SK-N-SH treated with all-trans-retinoic acid at 6 μM for 48 hours (cell line): ENCODE results near the gene AUTS2.

Source experiments
- ATAC-seq: fragments of 200-7000 bp; cut with Tn5 transposase; 3 replicates; pipeline ENCODE4 v1.9.1; 2020; ENCODE audit warnings: mild to moderate bottlenecking, moderate library complexity
- ARNTL ChIP-seq: fragments of 450-650 bp; formaldehyde crosslinking; IDR thresholded peaks from 2 replicates; pipeline ENCODE4 v1.5.0; 2020; ENCODE audit warnings: low read depth, mild to moderate bottlenecking, moderate library complexity, borderline replicate concordance
- BACH2 ChIP-seq: fragments of 250-450 bp; sonication (Bioruptor Pico); IDR thresholded peaks from 2 replicates; pipeline ENCODE4 v1.9.0; 2021; ENCODE audit warnings: mild to moderate bottlenecking, borderline replicate concordance
- CSDC2 ChIP-seq: fragments of 250-450 bp; sonication (Bioruptor Pico); IDR thresholded peaks from 2 replicates; pipeline ENCODE4 v1.5.0; 2020; ENCODE audit warnings: mild to moderate bottlenecking, moderate library complexity
- GLIS3 ChIP-seq: fragments of 250-450 bp; sonication (Bioruptor Pico); IDR thresholded peaks from 2 replicates; pipeline ENCODE4 v1.5.0; 2020; ENCODE audit warnings: mild to moderate bottlenecking, moderate library complexity
- ISL1 ChIP-seq: fragments of 250-450 bp; sonication (Bioruptor Pico); IDR thresholded peaks from 2 replicates; pipeline ENCODE4 v2.1.2; 2022; ENCODE audit warnings: mild to moderate bottlenecking, moderate library complexity
- OSR1 ChIP-seq: fragments of 250-450 bp; sonication (Bioruptor Pico); IDR thresholded peaks from 2 replicates; pipeline ENCODE4 v1.8.0; 2022; ENCODE audit warnings: moderate library complexity, mild to moderate bottlenecking, inconsistent platforms
- PATZ1 ChIP-seq: fragments of 250-450 bp; sonication (Bioruptor Pico); IDR thresholded peaks from 2 replicates; pipeline ENCODE4 v1.8.0; 2020; ENCODE audit warnings: mild to moderate bottlenecking, moderate library complexity, borderline replicate concordance
- PPARA ChIP-seq: fragments of 250-450 bp; sonication (Bioruptor Pico); IDR thresholded peaks from 2 replicates; pipeline ENCODE4 v1.5.0; 2020; ENCODE audit warnings: mild to moderate bottlenecking, borderline replicate concordance
- RARB ChIP-seq: fragments of 250-450 bp; sonication (Bioruptor Pico); IDR thresholded peaks from 2 replicates; pipeline ENCODE4 v1.8.0; 2021; ENCODE audit warnings: mild to moderate bottlenecking, moderate library complexity
- SNAI2 ChIP-seq: fragments of 250-450 bp; sonication (Bioruptor Pico); IDR thresholded peaks from 2 replicates; pipeline ENCODE4 v1.5.0; 2020; ENCODE audit warnings: mild to moderate bottlenecking, moderate library complexity
- TCF4 ChIP-seq: fragments of 250-450 bp; sonication (Bioruptor Pico); IDR thresholded peaks from 2 replicates; pipeline ENCODE4 v1.8.0; 2021; ENCODE audit warnings: mild to moderate bottlenecking, moderate library complexity, borderline replicate concordance
- TOX ChIP-seq: fragments of 250-450 bp; sonication (Bioruptor Pico); IDR thresholded peaks from 2 replicates; pipeline ENCODE4 v1.8.0; 2021; ENCODE audit warnings: mild to moderate bottlenecking, moderate library complexity, borderline replicate concordance
- TSHZ2 ChIP-seq: fragments of 250-450 bp; sonication (Bioruptor Pico); IDR thresholded peaks from 2 replicates; pipeline ENCODE4 v1.5.0; 2020; ENCODE audit warnings: mild to moderate bottlenecking, moderate library complexity
- ZC3H10 ChIP-seq: fragments of 250-450 bp; sonication (Bioruptor Pico); IDR thresholded peaks from 2 replicates; pipeline ENCODE4 v1.5.1; 2021; ENCODE audit warnings: mild to moderate bottlenecking, moderate library complexity
- ZFP3 ChIP-seq: fragments of 250-450 bp; sonication (Bioruptor Pico); IDR thresholded peaks from 2 replicates; pipeline ENCODE4 v1.5.0; 2020; ENCODE audit warnings: mild to moderate bottlenecking, moderate library complexity
- ZNF565 ChIP-seq: fragments of 450-650 bp; formaldehyde crosslinking; conservative IDR thresholded peaks from 2 replicates; pipeline ENCODE4 v1.5.0; 2020; ENCODE audit warnings: low read depth, mild to moderate bottlenecking, moderate library complexity
- ZNF70 ChIP-seq: fragments of 450-650 bp; formaldehyde crosslinking; IDR thresholded peaks from 2 replicates; pipeline ENCODE4 v1.5.0; 2020; ENCODE audit warnings: mild to moderate bottlenecking, moderate library complexity
- ZNF8 ChIP-seq: fragments of 450-650 bp; formaldehyde crosslinking; IDR thresholded peaks from 2 replicates; pipeline ENCODE4 v1.5.0; 2020; ENCODE audit warnings: mild to moderate bottlenecking, moderate library complexity
- TF ChIP-seq, protein P1 (sequence below): fragments of 250-450 bp; sonication (Bioruptor Pico); IDR thresholded peaks from 2 replicates; pipeline ENCODE4 v1.5.1; 2020; ENCODE audit warnings: low read depth, mild to moderate bottlenecking, moderate library complexity
- TF ChIP-seq, protein P2 (sequence below): fragments of 250-450 bp; sonication (Bioruptor Pico); IDR thresholded peaks from 2 replicates; pipeline ENCODE4 v1.5.1; 2021; ENCODE audit warnings: mild to moderate bottlenecking, moderate library complexity
- TF ChIP-seq, protein P3 (sequence below): fragments of 250-450 bp; sonication (Bioruptor Pico); IDR thresholded peaks from 2 replicates; pipeline ENCODE4 v1.8.0; 2021; ENCODE audit warnings: low read depth, mild to moderate bottlenecking, moderate library complexity, borderline replicate concordance

Gene AUTS2

DNA sequence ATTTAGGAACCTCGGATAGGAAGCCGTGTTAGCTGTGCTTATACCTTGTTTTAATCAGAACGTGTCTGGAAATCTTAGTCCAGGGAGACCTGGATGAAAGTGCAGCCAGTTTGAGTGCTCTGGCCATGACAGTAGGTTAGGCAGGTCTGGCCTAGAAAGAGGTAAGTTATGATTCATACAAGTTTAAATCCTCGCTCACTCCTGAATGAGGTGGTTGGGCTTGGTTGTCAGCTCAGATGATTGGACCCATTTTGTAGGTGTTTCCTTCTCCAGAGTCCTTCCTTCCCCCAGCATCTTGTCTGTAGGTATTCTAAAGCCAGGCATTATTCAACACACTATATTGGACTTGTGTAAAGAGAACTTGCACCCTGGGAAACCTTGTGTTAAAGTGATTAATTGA, 971.8 kb downstream of the AUTS2 start:
- TF ChIP-seq ZNF565 (CRISPR knock-in tag), result no peak
- no peak for TF ChIP-seq TOX (CRISPR knock-in tag)
- TF ChIP-seq ZNF70 (CRISPR knock-in tag), result no peak
- no peak for TF ChIP-seq PATZ1 (CRISPR knock-in tag)
- TF ChIP-seq, protein P1, sequence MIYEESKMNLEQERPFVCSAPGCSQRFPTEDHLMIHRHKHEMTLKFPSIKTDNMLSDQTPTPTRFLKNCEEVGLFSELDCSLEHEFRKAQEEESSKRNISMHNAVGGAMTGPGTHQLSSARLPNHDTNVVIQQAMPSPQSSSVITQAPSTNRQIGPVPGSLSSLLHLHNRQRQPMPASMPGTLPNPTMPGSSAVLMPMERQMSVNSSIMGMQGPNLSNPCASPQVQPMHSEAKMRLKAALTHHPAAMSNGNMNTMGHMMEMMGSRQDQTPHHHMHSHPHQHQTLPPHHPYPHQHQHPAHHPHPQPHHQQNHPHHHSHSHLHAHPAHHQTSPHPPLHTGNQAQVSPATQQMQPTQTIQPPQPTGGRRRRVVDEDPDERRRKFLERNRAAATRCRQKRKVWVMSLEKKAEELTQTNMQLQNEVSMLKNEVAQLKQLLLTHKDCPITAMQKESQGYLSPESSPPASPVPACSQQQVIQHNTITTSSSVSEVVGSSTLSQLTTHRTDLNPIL (CRISPR knock-in tag), result no peak
- TF ChIP-seq CSDC2 (CRISPR knock-in tag), result no peak
- TF ChIP-seq RARB (CRISPR knock-in tag), result no peak
- no peak for TF ChIP-seq SNAI2 (CRISPR knock-in tag)
- TF ChIP-seq TSHZ2 (CRISPR knock-in tag), result no peak
- TF ChIP-seq PPARA (CRISPR knock-in tag), result no peak
- no peak for TF ChIP-seq ZC3H10 (CRISPR knock-in tag)
- no peak for TF ChIP-seq OSR1 (CRISPR knock-in tag)
- no peak for TF ChIP-seq TCF4 (CRISPR knock-in tag)
- TF ChIP-seq, protein P2, sequence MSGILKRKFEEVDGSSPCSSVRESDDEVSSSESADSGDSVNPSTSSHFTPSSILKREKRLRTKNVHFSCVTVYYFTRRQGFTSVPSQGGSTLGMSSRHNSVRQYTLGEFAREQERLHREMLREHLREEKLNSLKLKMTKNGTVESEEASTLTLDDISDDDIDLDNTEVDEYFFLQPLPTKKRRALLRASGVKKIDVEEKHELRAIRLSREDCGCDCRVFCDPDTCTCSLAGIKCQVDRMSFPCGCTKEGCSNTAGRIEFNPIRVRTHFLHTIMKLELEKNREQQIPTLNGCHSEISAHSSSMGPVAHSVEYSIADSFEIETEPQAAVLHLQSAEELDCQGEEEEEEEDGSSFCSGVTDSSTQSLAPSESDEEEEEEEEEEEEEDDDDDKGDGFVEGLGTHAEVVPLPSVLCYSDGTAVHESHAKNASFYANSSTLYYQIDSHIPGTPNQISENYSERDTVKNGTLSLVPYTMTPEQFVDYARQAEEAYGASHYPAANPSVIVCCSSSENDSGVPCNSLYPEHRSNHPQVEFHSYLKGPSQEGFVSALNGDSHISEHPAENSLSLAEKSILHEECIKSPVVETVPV (CRISPR knock-in tag), result no peak
- no peak for ATAC-seq

DNA sequence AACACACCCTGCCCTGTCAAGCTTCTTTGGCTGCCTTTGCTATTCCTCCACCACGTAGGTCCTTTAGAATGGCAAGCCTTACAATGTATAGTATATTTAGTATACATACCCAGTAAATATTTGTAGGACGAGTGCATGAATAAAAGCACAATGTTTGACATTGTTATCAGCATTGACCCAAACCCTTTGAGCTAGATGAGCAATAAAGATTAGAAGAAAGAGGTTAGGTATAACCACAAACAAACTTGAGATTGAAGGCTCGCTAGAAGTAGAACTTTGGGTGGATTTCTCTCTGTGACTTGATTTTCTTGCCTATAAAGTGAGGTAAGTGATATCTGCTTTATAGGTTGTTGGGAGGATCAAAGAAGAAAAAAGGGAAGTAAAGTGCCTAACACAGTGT, 972.7 kb downstream of the AUTS2 start:
- TF ChIP-seq CSDC2 (CRISPR knock-in tag) (no peak), TOX (CRISPR knock-in tag) (no peak), PATZ1 (CRISPR knock-in tag) (no peak), ZFP3 (CRISPR knock-in tag) (no peak), ZNF565 (CRISPR knock-in tag) (no peak), GLIS3 (CRISPR knock-in tag) (no peak), TCF4 (CRISPR knock-in tag) (no peak), BACH2 (CRISPR knock-in tag) (no peak), SNAI2 (CRISPR knock-in tag) (no peak), ZNF8 (CRISPR knock-in tag) (no peak), RARB (CRISPR knock-in tag) (no peak), ARNTL (CRISPR knock-in tag) (no peak), ISL1 (no peak)
- TF ChIP-seq, protein P1 (CRISPR knock-in tag), result no peak
- TF ChIP-seq, protein P3, sequence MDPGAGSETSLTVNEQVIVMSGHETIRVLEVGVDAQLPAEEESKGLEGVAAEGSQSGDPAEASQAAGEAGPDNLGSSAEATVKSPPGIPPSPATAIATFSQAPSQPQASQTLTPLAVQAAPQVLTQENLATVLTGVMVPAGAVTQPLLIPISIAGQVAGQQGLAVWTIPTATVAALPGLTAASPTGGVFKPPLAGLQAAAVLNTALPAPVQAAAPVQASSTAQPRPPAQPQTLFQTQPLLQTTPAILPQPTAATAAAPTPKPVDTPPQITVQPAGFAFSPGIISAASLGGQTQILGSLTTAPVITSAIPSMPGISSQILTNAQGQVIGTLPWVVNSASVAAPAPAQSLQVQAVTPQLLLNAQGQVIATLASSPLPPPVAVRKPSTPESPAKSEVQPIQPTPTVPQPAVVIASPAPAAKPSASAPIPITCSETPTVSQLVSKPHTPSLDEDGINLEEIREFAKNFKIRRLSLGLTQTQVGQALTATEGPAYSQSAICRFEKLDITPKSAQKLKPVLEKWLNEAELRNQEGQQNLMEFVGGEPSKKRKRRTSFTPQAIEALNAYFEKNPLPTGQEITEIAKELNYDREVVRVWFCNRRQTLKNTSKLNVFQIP (CRISPR knock-in tag), result no peak
- TF ChIP-seq, all 23 proteins: peak for 0

More for the DNA sequence above, 972.7 kb downstream of the AUTS2 start:
- ATAC-seq, result no peak
